Measurements from ENCODE around the gene POU3F1. TPM values are rescaled to one million over a fixed set of nuclear protein-coding genes. Genes with fewer than 3 reads are reported as not detected.

The POU3F1 gene
- total RNA-seq, 1 donor from 2014 or later, result 1.2 TPM

DNA sequence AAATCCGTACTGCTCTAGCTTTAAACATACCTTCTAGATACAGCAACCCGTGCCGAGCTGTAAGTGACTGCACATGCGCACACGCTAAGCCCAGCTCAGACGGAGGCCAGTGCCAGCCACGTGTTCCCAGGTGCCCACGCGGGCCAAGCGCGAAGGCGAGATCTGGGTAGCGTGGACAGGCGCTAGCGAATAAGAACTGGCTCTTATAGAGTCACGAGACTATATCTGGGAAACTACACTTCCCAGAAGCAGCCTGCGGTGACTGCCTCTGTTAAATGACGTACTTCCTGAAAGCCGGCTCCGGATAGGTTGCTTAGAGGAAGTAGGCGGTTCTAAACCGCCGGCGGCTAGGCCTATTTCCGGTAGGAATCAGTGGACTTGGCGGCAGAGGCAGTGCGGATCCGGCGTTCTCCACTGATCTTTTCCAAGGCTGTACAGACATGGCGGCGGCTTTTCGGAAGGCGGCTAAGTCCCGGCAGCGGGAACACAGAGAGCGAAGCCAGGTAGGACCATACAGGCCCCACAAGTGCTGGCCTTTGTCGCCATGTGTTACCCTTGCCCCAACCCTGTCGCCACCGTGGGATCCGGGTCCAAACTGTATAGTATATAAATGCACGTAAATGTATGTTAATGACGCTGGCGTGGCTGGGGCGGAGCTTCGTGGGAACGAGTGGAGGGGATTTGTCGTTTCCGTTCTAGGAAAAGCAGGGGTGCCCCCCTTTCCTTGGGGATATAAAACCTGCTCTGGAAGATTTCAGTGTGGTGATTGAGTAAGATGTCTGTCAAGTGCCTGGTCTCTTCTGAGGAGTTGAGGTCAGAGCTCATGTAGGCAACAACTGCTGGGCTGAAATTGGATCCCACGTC is 34.0 kb downstream of the POU3F1 start, which contains the start of gene UTP11:
UTP11 (plus strand) TSS at position 372 of the 864 bp plus-strand sequence; CDS start at position 441, 69 bp downstream.
- H3K27ac Mint-ChIP-seq (ENCODE audit: unreplicated experiment), result peak within 1 kb of the TSS; percentile 99
- TF ChIP-seq, protein P1, sequence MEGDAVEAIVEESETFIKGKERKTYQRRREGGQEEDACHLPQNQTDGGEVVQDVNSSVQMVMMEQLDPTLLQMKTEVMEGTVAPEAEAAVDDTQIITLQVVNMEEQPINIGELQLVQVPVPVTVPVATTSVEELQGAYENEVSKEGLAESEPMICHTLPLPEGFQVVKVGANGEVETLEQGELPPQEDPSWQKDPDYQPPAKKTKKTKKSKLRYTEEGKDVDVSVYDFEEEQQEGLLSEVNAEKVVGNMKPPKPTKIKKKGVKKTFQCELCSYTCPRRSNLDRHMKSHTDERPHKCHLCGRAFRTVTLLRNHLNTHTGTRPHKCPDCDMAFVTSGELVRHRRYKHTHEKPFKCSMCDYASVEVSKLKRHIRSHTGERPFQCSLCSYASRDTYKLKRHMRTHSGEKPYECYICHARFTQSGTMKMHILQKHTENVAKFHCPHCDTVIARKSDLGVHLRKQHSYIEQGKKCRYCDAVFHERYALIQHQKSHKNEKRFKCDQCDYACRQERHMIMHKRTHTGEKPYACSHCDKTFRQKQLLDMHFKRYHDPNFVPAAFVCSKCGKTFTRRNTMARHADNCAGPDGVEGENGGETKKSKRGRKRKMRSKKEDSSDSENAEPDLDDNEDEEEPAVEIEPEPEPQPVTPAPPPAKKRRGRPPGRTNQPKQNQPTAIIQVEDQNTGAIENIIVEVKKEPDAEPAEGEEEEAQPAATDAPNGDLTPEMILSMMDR (IDR thresholded peaks at IDR 0.05; ENCODE audit: unreplicated experiment), result no peak
- H3K27me3 Mint-ChIP-seq (ENCODE audit: unreplicated experiment), result no peaks in the 10 kb centered on the region

DNA sequence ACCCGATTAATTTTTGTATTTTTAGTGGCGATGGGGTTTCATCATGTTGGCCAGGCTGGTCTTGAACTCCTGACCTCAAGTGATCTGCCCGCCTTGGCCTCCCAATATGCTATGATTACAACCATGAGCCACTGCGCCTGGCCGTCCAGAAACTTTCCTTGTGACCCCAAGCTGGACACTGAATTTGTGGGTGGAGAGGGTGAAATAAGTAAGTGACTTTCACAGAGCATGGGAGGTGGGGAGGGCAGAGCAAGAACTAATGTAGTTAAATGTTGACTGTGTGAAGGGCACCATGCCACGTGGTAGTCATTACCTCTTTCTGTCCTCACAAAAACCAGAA is 36.8 kb downstream of the POU3F1 start:
- Mint-ChIP-seq H3K27me3 (ENCODE audit: unreplicated experiment) (no peaks in the 10 kb centered on the region), H3K36me3 (ENCODE audit: low read depth, unreplicated experiment) (peaks cover 5% of the 10 kb centered on the region), H3K4me1 (ENCODE audit: unreplicated experiment) (peaks cover 47% of the 10 kb centered on the region), H3K9me3 (ENCODE audit: unreplicated experiment) (no peaks in the 10 kb centered on the region), H3K27ac (ENCODE audit: unreplicated experiment) (peak overlapping the region; percentile 36), H3K4me3 (ENCODE audit: unreplicated experiment) (no peak overlapping the region)
- no peak for DNase-seq (ENCODE audit: low spot score)
- TF ChIP-seq, protein P1 (IDR thresholded peaks at IDR 0.05; ENCODE audit: unreplicated experiment), result no peak

More for the DNA sequence above, 34.0 kb downstream of the POU3F1 start, which contains the start of gene UTP11:
- Mint-ChIP-seq H3K9me3 (ENCODE audit: unreplicated experiment) (no peaks in the 10 kb centered on the region), H3K4me3 (ENCODE audit: unreplicated experiment) (peak within 1 kb of the TSS; percentile 99), H3K4me1 (ENCODE audit: unreplicated experiment) (peaks cover 62% of the 10 kb centered on the region), H3K36me3 (ENCODE audit: low read depth, unreplicated experiment) (peaks cover 10% of the 10 kb centered on the region)
- peak; percentile 85 for DNase-seq (ENCODE audit: low spot score)

DNA sequence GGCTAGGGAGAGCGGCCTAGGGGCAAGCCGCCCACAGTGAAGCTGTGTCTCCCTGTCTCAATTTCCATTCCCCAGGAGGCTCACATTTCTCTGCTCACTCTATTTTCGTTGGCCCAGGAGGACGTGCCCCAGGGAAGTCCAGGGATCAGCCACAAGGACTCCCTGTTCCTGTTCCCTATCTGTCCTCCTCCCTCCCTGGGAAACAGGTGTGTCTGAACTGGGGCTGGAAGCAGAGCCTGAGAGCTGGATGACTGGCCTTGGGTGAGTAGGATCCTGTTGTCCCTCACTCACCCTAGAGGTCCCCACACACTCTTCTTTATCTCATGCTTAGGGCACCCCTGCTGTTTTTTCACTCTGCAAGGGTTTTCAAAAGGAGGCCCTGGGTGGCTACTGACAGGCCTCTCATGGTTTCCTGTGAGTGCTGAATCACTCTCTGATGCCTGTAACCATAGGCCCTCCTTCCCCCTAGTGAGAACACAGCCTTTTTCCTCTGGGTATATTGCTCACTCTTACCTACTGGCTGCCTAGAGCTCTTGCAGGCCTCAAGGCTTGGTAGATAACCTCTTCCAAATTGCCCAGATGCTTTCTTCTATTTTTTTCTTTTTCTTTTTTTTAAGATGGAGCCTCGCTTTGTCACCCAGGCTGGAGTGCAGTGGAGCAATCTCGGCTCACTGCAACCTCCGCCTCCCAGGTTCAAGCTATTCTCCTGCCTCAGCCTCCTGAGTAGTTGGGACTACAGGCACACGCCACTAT is 37.3 kb downstream of the POU3F1 start:
- peak overlapping the region; percentile 72 for H3K27ac Mint-ChIP-seq (ENCODE audit: unreplicated experiment)
- H3K36me3 Mint-ChIP-seq (ENCODE audit: low read depth, unreplicated experiment), result peaks cover 9% of the 10 kb centered on the region
- peaks cover 50% of the 10 kb centered on the region for H3K4me1 Mint-ChIP-seq (ENCODE audit: unreplicated experiment)
- no peak for DNase-seq (ENCODE audit: low spot score)
- H3K9me3 Mint-ChIP-seq (ENCODE audit: unreplicated experiment), result no peaks in the 10 kb centered on the region
- H3K27me3 Mint-ChIP-seq (ENCODE audit: unreplicated experiment), result no peaks in the 10 kb centered on the region
- TF ChIP-seq, protein P1 (IDR thresholded peaks at IDR 0.05; ENCODE audit: unreplicated experiment), result no peak
- no peak overlapping the region for H3K4me3 Mint-ChIP-seq (ENCODE audit: unreplicated experiment)

DNA sequence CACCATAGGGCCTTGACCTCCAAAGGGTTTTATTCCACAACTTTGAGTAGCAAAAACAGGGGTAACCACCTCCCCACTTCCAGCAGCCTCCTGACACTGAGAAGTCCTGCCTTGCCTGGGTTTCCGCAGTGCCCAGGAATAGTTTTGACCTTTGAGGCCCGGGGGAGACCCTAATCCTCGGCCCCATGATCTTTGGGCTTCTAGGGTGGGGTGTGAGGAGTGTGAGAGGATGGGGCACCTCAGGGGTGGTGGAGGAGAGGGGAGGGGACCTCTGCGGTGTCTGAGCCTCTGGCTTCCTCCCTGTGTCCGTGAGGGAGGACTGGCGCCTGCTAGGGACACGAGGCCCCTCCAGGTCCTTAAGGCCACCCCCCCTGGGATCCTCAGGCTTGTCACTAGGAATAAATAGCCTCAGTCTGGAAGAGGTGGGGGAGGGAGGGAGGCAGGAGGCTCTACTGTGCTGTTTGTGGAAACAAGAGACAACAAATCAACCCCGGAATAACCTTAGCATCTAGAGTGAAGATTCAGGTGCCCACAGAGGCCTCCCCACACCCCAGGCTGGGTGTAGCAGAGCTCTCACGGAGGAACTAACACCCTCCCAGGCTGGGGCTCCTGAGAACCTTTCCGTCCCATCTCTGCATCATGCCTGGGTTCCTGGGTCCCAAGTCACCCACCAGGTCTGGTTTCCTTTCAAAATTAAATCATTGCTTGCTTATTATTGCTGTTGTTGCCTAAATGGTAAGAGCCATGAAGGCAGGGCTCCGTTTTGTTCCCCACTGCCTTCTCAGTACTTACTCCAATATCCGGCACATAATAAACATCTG is 40.4 kb downstream of the POU3F1 start:
- DNase-seq (ENCODE audit: low spot score), result no peak
- Mint-ChIP-seq H3K4me3 (ENCODE audit: unreplicated experiment) (peak overlapping the region; percentile 78), H3K9me3 (ENCODE audit: unreplicated experiment) (no peaks in the 10 kb centered on the region), H3K27me3 (ENCODE audit: unreplicated experiment) (peaks cover 8% of the 10 kb centered on the region), H3K36me3 (ENCODE audit: low read depth, unreplicated experiment) (peaks cover 10% of the 10 kb centered on the region), H3K27ac (ENCODE audit: unreplicated experiment) (no peak overlapping the region), H3K4me1 (ENCODE audit: unreplicated experiment) (peaks cover 50% of the 10 kb centered on the region)
- TF ChIP-seq, protein P1 (IDR thresholded peaks at IDR 0.05; ENCODE audit: unreplicated experiment), result no peak
